GM12801 (cell line): ENCODE data around the gene BCAR3.

Source experiments
- TF ChIP-seq, protein P1 (sequence below): IDR thresholded peaks from one replicate; pipeline ENCODE4 v1.5.1; 2011; ENCODE audit warnings: control low read depth; ENCODE audit not compliant: insufficient read length; ENCODE audit errors: extremely low read depth

The BCAR3 gene

DNA sequence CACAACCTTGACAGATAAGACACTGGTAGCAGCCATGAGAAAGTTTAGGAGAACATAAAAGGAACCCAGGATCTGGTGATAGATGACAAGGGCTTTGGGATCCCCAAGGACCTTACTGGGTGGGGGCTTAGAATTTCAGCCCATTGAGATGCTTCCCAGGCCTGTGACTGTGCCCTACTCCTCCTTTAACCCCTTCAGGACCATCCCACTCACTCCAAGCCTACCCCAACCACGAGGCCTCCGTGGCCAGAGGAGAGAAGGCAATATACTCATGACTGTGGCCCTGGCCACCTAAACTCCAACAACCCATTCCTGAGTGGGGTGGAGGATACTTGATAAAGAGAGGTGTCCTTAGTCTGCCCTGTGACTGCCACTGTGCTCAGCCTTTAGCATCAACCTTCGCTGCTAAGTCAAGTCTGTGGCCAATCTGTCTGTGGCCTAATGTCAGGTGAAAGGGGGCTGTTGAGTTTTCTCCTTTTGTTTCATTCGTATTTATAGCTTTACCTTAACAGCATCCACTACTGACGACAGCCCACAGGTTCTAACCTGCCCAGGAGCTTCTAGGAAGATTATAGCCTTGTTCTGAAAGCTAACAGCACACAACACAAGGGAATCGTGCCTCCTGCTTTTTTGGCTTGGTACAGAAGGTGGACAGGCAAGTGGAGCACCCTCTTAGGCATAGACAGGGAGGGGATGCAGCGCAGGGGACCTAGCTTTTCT is 16.9 kb upstream of the BCAR3 start:
- TF ChIP-seq, protein P1, sequence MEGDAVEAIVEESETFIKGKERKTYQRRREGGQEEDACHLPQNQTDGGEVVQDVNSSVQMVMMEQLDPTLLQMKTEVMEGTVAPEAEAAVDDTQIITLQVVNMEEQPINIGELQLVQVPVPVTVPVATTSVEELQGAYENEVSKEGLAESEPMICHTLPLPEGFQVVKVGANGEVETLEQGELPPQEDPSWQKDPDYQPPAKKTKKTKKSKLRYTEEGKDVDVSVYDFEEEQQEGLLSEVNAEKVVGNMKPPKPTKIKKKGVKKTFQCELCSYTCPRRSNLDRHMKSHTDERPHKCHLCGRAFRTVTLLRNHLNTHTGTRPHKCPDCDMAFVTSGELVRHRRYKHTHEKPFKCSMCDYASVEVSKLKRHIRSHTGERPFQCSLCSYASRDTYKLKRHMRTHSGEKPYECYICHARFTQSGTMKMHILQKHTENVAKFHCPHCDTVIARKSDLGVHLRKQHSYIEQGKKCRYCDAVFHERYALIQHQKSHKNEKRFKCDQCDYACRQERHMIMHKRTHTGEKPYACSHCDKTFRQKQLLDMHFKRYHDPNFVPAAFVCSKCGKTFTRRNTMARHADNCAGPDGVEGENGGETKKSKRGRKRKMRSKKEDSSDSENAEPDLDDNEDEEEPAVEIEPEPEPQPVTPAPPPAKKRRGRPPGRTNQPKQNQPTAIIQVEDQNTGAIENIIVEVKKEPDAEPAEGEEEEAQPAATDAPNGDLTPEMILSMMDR, result no peak

DNA sequence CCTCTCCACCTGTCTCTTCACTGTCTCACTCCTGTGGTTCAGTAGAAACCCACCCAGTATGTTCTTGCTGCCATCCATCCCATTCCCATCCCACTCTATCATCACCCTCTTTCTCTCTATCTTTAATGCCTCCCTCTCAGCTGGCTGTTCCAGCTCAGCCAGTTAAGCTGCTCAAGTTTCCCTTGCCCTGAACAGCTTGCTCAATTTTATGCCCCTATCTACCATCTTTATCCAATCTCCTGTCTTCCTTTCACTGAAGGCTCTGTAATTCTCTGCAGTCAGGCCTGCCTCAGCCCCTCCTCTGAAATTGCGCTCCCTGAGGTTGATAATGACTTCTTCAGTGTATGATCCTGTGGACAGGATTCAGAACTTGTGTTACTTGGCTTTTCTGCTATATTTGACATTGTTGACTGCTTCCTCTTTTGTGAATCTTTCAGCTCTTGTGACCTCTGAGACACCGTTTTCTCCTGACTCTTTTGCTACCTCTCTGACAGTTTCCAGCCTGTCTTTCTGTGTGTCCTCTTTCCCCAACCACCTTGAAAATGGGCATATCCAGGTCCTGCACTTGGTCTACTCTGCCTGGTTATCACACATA is 13.9 kb upstream of the BCAR3 start:
- TF ChIP-seq, protein P1, result no peak

DNA sequence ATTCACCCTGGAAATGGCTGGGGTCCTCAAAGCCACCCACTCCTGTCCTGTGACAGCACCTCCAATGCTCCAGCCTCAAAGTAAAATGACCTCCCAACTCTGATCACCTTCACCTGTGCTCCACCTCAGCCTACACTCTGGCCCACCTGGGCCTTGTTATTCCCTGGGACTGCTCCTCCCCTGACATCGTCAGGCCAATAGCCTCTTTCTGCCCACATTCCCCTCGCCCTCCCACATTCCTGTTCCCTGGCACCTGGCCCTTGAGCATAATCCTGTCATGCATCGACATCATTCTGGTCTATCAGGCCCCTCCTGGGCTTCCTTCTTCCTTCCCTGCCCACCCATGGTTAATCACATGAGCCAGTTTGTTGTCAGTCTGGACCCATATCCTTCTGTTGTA is 13.2 kb upstream of the BCAR3 start:
- TF ChIP-seq, protein P1, result no peak

DNA sequence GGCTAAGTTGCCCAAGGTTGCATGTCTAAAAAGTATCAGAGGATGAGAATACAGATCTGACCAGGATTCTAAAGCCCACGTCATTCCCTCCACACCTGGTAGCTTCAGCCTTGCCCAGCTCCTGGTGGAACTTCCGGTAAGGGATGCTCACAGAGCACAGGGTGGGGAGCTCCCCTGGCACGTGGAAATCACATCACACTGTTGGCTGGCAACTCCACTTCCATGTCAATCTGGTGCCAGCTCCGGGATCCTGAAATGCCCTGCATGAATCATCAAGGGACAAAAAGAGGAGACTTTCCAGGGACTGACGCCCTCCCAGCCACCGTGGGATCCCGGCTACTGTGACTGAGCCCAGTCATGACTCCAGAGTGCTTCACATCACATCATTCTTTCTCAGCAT is 12.4 kb upstream of the BCAR3 start:
- TF ChIP-seq, protein P1, result no peak

DNA sequence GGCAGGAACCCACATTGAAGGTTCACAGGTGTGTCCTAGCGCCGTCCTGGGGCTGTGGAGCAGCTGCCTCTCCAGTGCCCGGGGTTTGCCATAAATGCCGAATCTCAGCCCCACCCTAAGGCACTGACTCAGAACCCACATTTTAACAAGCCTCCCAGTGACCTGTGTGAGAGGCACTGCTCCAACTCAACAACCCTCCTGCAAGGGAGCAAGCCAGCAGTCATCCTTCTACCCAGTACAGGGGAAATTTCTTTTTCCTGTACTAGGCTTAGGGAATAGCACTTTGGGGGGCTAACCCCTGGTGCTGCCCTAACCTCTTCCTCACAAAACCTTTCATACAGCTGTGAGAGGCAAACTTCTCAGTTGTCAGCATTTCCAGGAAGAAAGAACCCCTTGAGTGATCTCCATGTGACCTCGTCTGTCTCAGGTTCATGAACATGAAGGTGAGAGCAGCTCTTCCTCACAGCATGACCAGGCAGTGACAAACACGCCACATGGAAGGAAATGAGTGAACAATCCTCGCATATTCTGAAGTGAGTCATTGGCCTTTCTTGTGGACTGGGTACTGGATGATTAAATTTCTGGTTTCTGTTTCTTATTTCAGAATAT is 11.4 kb upstream of the BCAR3 start:
- TF ChIP-seq, protein P1, result no peak

DNA sequence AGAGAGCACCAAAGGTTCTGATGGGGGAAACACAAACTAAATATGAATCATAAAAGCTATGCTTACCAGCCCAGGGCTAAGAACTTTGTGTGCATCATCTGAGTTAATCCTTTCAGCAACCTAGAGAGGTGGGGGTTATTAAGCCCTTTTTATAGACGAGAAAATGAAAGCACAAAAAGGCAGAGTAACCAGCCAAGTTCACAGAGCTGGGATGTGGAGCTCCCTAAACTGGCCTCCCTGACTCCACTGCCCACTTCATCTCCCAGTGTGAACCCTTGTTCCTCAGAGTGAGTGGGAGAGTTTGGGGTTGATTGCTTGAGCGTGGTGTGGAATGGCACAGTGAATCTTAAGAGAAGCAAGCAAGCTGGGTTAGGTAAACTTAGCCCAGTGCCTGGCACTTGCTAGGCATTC is 10.8 kb upstream of the BCAR3 start:
- TF ChIP-seq, protein P1, result no peak

DNA sequence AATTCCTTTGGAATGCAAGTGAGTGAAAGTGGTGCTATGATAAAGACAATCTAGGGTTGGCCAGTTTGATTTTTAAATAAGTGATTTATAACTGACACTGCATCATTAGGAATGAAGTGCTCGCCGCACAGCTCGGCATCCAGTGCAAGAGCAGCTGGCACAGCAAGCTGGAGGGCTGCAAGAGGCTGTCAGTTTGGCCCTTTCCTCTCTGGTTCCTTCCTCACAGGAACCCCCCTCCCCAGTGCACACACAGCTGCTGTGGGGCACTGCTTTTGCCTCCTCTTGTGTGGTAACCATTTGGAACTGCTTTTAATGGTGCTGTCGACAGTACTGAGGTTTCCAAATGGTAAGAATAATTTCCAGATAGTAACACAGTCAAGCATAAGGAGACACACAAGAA is 10.4 kb upstream of the BCAR3 start:
- TF ChIP-seq, protein P1, result no peak
